ENCODE measurements around the gene TMEM62. TPM values are rescaled to one million over a fixed set of nuclear protein-coding genes. Genes with fewer than 3 reads are reported as not detected.
A peak's percentile ranks its signal among the peaks of the same experiment; 100 is the strongest.

The TMEM62 gene
- total and polyA plus RNA-seq, 9 of the 15 experiments (the other 6 are each of a cell fraction or from before 2014, with no cell fraction given): 4.4 to 16.6 (median 11.1) TPM

- in situ Hi-C loops (cut with MboI): no loop called here
- CTCF ChIA-PET (ENCODE audit: low intra/inter-chr PET ratio): no interaction called here
- Histone ChIP-seq H3K27ac (ENCODE audit: extremely low read depth, low read depth, low read length) (no peak overlapping the region), H3K27me3 (ENCODE audit: control insufficient read depth in 2 of 2, insufficient read depth in 2 of 2, low read length in 2 of 2) (no peaks in the 10 kb centered on the region), H3K4me3 (no peak overlapping the region), H3K9ac (ENCODE audit: insufficient read depth in 1 of 2, low read depth in 2 of 2, low read length in 2 of 2) (no peak overlapping the region), H3K9me1 (ENCODE audit: control insufficient read depth, insufficient read depth, low read length) (no peaks in the 10 kb centered on the region), H3K9me3 (replicated peaks; ENCODE audit: control insufficient read depth, insufficient read depth, low read depth, low read length) (no peaks in the 10 kb centered on the region), H3K4me1 (replicated peaks in 1 of 2; ENCODE audit: control insufficient read depth in 2 of 2, insufficient read depth in 2 of 2, low read length in 2 of 2) (peaks cover 11 to 26% of the 10 kb centered on the region in 2 experiments), H3K4me2 (ENCODE audit: insufficient read depth, low read length) (no peak overlapping the region), H2AFZ (ENCODE audit: low read depth, low read length) (no peak overlapping the region), H3K36me3 (ENCODE audit: control insufficient read depth, insufficient read depth, low read length) (peaks cover 32% of the 10 kb centered on the region), H3K79me2 (ENCODE audit: control insufficient read depth, insufficient read depth, low read length) (peaks cover 80% of the 10 kb centered on the region), H4K20me1 (replicated peaks; ENCODE audit: control insufficient read depth, insufficient read depth, low read length) (no peaks in the 10 kb centered on the region)
- no TSS peak for BruUV-seq (replicated peaks)
- POLR2A ChIA-PET: interaction anchor here (1.4 kb wide), 1 partner anchor 13 kb away, joined by 3 read pairs; no protein-coding TSS in a partner anchor
- DNase-seq (ENCODE audit: extremely low read depth in 1 of 4, low spot score in 3 of 4) (no peak), ATAC-seq (no peak), FAIRE-seq (no peak)
- TF ChIP-seq NELFE (IDR thresholded peaks at IDR 0.05; ENCODE audit: insufficient read depth, insufficient read length) (no peak), ZNF311 (CRISPR knock-in tag; IDR thresholded peaks at IDR 0.05) (no peak), KLF10 (CRISPR knock-in tag; IDR thresholded peaks at IDR 0.05) (no peak), ZBTB7A (IDR thresholded peaks at IDR 0.05; ENCODE audit: borderline replicate concordance, control insufficient read depth, low read depth, low read length) (no peak), FOS (IDR thresholded peaks at IDR 0.05; ENCODE audit: extremely low read depth, insufficient read length) (no peak), THAP7 (CRISPR knock-in tag; IDR thresholded peaks at IDR 0.05) (no peak), PRPF4 (IDR thresholded peaks at IDR 0.05; ENCODE audit: insufficient read depth, low read depth, low read length, poor library complexity, severe bottlenecking) (no peak), BCOR (IDR thresholded peaks at IDR 0.05) (peak; percentile 26; the same call in 1 of the 2 replicates), ZNF121 (CRISPR knock-in tag; conservative IDR thresholded peaks at IDR 0.05) (peak; percentile 94), E2F8 (IDR thresholded peaks at IDR 0.05; ENCODE audit: low read depth, partially characterized antibody) (no peak), TFAM (CRISPR knock-in tag; conservative IDR thresholded peaks at IDR 0.05) (no peak), BRF1 (IDR thresholded peaks at IDR 0.05; ENCODE audit: borderline replicate concordance, extremely low read depth, insufficient read length) (no peak), SMAD1 (IDR thresholded peaks at IDR 0.05; ENCODE audit: low read depth, low read length, partially characterized antibody) (no peak), SNIP1 (IDR thresholded peaks at IDR 0.05; ENCODE audit: low read depth) (no peak), MTA2 (IDR thresholded peaks at IDR 0.05; ENCODE audit: low read depth) (no peak), ZNF780A (CRISPR knock-in tag; IDR thresholded peaks at IDR 0.05) (no peak), SAP30 (IDR thresholded peaks at IDR 0.05; ENCODE audit: borderline replicate concordance, insufficient read depth, low read depth, low read length, poor library complexity, severe bottlenecking) (no peak), RBM25 (IDR thresholded peaks at IDR 0.05; ENCODE audit: low read depth, low read length, severe bottlenecking) (peak; percentile 53), ZNF695 (CRISPR knock-in tag; IDR thresholded peaks at IDR 0.05) (no peak)
- WGBS (ENCODE audit: insufficient coverage, low coverage, missing lambda C conversion rate): 100% methylated on average over 2 of the region's 4 CpGs
- intact Hi-C loops (cut with micrococcal nuclease): no loop called here
Observed at GRCh38 chr15:43091859-43092258, 41.5 kb upstream of the TMEM62 start.

All from K562 (cell line).